GM10266 (cell line): ENCODE measurements around the gene MAP3K9.
"Not testable (repeated sequence)": the region's sequence is repeated elsewhere in the genome, so short reads cannot be mapped to it uniquely, and the experiment has no call there.

Experiments used
- DNase-seq: peaks from one replicate; pipeline ENCODE4 v3.0.0; 2012; ENCODE audit errors: extremely low spot score
- TF ChIP-seq, protein P1 (sequence below): IDR thresholded peaks from 2 replicates; pipeline ENCODE4 v1.5.1; 2012; ENCODE audit warnings: mild to moderate bottlenecking, low read depth; ENCODE audit not compliant: control insufficient read depth, insufficient read depth; ENCODE audit errors: missing control alignments

Gene MAP3K9

DNA sequence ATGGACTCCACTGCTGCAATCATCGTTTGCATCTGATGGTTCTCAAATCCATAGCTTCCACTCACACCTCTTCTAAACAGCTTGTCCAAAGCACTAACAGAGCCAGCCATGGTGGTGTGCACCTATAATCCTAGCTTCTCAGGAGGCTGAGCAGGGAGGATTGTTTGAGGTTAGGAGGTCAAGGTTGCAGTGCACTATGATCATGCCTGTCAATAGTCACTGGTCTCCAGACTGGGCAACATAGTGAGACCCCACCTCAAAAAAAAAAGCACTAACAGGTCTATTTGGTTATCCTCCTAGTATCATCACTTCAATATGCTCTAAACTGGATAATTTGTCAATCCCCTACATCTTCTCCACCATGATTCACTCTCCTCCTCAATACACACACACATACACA, 104.4 kb downstream of the MAP3K9 start:
- TF ChIP-seq, protein P1, sequence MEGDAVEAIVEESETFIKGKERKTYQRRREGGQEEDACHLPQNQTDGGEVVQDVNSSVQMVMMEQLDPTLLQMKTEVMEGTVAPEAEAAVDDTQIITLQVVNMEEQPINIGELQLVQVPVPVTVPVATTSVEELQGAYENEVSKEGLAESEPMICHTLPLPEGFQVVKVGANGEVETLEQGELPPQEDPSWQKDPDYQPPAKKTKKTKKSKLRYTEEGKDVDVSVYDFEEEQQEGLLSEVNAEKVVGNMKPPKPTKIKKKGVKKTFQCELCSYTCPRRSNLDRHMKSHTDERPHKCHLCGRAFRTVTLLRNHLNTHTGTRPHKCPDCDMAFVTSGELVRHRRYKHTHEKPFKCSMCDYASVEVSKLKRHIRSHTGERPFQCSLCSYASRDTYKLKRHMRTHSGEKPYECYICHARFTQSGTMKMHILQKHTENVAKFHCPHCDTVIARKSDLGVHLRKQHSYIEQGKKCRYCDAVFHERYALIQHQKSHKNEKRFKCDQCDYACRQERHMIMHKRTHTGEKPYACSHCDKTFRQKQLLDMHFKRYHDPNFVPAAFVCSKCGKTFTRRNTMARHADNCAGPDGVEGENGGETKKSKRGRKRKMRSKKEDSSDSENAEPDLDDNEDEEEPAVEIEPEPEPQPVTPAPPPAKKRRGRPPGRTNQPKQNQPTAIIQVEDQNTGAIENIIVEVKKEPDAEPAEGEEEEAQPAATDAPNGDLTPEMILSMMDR, result no peak
- no peak for DNase-seq

DNA sequence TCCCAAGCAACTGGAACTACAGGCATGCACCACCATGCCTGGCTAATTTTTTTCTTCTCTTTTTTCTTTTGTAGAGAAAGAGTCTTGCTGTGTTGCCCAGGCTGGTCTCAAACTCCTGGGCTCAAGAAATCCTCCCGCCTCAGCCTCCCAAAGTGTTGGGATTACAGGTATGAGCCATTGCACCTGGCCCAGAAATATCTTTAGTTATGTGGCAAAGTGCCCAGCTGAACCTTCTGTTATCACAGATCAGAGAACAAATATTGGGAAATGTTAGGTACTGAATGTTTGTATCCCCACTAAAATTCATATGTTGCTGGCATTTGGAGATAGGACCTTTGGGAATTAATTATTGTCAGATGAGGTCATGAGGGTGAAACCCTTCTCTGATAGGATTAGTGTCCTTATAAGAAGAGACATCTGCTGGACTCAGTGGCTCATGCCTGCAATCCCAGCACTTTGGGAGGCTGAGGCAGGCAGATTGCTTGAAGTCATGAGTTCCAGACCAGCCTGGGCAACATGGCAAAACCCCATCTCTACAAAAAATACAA, 105.6 kb downstream of the MAP3K9 start:
- not testable (repeated sequence) for DNase-seq

DNA sequence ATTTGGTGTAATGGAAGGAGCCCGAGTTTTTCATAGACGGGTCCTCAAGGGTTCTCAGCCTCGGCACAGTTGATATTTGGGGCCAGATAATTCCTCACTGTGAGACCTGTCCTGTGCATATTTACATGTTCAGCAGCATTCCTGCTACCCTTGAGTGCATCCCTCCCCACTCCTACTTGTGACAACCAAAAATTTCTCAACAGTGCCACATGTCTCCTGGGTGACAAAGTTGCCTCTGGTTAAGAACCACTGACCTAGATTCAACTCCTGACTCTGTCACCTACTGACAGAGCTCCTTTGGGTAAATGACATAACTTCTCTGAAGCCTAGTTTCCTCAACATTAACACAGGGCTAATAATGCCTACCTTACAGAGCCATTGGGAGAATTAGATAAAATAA, 107.2 kb downstream of the MAP3K9 start:
- TF ChIP-seq, protein P1, result no peak
- no peak for DNase-seq

DNA sequence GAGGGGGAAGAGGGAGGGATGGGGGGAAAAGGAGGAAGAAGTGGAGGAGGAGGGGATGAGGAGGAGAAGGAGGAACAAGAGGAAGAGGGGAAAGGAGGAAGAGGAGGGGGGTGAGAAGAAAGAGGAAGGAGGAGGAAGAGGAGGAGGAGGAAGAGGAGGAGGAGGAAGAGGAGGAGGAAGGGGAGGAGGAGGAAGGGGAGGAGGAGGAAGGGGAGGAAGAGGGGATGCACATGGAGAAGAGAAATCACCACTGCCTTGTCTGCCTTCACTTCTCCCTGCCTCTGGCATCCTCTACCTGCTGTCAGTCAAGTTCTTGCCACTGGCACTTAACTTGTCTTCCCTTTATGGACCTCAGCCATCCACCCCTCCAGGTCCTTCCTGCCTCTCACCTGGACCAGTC, 107.7 kb downstream of the MAP3K9 start:
- TF ChIP-seq, protein P1, result no peak
- no peak for DNase-seq

DNA sequence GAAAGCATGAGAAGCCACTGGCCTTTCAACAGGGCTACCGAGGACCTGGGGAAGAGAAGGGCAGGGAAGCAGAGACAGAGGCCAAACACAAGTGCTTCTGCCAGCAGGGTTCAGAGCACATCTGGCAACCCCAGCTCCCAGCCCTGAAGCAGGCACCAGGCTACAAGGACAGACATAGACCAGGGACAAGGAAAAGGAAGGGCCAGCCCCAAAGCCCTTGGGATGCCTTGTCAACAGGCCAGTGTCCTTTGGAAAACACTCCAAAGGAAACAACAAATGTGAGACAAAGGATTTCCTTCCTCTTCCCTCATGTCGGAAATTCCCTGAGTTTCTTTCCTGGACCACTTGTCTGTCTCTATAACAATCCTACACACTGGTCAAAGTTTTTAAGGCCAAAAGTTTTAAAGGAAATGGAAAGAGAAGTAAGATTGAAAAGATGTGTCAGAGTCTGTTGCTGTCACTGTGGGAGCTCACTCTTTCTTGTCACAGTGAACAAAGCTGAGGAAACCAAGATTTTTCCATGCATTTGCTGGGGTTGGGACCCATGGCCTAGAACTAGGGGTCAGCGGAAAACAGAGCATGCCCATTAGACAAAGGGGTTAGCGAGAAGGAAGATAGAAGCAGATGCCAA, 108.2 kb downstream of the MAP3K9 start:
- TF ChIP-seq, protein P1, result no peak
- DNase-seq, result no peak

DNA sequence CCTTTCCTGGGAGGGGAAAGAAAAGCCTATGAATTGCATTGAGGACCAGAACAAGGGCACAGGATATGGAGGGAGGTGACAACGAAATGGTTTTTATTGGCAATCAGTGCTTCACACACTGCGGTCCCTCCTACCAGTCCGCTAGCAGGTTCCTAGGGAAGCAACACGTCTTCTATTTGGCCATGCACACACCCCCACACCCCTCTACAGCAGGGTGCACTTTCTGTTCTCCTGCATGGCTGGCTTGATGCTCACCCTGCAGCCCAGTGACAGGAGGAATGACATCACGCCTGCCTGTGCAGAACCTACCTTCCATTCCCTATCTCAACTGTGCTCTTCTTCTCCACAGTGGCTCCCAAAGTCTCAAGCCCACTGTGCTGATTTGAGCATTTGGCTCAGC, 109.7 kb downstream of the MAP3K9 start:
- DNase-seq, result no peak
- TF ChIP-seq, protein P1, result no peak

DNA sequence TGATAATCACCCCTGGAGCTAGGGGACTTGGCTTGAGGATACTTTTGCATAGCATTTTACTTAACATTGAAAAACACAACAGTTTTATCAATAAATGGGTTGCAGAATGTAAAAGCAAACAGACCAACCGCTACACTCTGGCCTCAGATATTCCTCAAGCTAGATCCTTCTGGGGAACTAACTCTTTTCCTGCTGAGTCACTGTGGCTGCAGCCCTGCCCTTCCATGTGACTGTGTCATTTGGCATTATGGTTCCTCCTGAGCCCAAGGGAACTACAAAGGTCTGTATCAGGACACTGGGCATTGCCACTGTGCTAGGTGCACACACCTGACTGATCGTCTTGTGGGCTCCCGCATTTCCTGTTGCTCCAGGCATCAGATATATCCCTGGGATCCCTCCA, 111.0 kb downstream of the MAP3K9 start:
- no peak for DNase-seq
- TF ChIP-seq, protein P1, result no peak

DNA sequence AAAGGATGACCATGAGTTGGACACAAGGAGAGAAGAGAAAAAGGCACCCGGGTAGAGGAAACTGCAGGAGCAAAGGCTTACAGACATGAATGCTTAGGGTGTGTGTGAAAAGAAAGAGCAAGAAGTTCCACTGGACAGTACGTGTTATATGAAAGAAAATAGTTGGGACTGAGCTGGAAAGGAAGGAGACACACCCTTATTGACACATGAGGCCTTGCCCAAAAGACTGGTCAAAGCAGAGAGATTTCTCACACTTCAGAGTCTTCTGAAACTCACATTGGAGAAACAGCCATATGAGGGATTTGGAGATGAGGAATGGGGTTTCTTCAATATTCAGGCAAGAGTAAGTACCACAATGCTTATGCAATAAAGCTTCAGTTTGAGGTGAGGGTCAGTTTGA, 111.6 kb downstream of the MAP3K9 start:
- TF ChIP-seq, protein P1, result no peak

More for the DNA sequence above, 111.6 kb downstream of the MAP3K9 start:
- no peak for DNase-seq
